ENCODE measurements around the gene PRAMEF12.
"Not testable (repeated sequence)": the region's sequence is repeated elsewhere in the genome, so short reads cannot be mapped to it uniquely, and the experiment has no call there.

The PRAMEF12 gene

DNA sequence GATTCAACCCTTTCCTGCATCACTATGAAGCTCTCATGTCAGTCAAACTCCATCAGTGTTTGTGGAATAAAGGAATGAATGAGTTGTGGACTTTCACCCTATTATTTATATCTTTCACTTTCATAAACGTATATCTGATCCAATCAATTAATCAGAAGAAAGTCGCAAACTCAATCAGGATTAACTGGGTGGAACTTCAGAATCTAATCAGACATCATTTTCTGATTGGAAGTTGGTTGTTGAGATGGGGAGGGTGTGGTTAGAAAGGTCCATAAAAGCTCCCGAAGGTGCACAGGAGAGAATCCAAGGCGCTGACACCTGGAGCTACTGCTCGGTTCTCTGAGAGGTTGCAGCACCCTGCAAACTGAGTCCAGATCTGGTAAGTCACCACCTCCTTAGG is at the start of gene PRAMEF12:
Gene PRAMEF12, plus strand, starts transcription at position 301 of the 400 bp plus-strand sequence. CDS start 1,130 bp downstream, outside the sequence.
- no peak for DNase-seq

DNA sequence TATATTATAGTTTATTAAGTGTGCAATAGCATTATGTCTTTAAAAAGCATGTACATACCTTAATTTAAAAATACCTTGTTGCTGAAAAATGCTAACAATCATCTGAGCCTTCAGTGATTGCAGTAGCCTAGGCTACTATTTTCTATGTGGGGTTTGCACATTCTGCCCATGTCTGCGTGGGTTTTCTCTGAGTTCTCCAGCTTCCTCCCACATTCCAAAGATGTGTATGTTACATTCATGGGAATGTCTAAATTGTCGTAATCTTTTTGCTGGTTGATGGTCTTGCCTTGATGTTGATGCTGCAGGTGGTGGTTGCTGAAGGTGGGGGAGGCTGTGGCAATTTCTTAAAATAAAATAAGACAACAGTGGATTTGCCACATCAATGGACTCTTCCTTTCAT is 45.1 kb upstream of the PRAMEF12 start:
- no peak for DNase-seq

DNA sequence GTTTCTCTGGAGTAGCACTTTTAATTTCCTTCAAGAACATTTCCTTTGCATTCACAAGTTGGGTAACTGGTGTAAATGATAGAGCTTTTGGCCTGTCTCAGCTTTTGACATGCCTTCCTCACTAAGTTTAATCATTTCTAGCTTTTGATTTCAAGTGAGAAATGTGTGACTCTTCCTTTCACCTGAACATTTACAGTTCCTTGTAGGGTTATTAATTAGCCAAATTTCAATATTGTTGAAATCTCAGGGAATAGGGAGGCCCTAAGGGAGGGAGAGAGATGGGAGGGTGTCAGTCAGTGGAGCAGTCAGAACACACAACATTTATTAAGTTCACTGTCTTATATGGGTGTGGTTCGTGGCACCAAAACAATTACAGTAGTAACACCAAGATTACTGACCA is 43.4 kb upstream of the PRAMEF12 start:
- no peak for DNase-seq

DNA sequence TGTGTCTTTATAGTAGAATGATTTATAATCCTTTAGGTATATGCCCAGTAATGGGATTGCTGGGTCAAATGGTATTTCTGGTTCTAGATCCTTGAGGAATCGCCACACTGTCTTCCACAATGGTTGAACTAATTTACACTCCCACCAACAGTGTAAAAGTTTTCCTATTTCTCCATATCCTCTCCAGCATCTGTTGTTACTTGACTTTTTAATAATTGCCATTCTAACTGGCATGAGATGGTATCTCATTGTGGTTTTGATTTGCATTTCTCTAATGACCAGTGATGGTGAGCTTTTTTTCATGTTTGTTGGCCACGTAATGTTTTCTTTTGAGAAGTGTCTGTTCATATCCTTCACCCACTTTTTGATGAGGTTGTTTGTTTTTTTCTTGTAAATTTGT is 42.5 kb upstream of the PRAMEF12 start:
- not testable (repeated sequence) for DNase-seq

DNA sequence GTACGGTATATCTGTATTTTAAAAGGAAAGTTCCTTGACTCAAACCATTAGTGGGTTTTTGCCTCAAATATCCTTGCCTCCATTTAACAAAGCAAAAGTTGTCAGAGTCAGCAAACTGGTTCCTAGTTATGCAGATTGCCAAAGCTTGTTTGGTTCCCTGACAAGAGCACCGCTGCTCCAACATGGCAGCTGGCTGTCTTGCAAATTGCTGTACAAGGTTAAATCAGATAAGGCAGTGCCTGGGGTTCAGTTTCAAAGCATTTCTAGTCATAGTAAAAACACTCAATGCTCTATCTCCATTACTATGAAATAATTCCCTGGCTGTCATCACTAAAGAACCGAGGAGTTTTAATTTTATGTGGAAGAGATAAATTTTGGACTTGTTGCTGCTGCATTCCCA is 38.9 kb upstream of the PRAMEF12 start:
- no peak for DNase-seq

DNA sequence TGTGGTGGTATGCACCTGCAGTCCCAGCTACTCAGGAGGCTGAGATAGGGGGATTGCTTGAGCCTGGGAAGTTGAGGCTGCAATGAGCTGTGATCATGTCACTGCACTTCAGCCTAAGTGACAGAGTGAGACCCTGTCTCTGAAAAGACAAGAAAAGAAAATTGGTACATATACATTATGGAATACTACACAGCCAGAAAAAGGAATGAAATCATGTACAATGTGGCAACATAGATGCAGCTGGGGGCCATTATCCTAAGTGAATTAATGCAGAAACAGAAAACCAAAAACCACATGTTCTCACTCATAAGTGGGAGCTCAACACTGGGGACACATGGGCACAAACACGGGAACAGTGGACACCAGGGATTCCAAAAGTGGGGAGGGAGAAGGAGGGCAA is 34.6 kb upstream of the PRAMEF12 start:
- no peak for DNase-seq

DNA sequence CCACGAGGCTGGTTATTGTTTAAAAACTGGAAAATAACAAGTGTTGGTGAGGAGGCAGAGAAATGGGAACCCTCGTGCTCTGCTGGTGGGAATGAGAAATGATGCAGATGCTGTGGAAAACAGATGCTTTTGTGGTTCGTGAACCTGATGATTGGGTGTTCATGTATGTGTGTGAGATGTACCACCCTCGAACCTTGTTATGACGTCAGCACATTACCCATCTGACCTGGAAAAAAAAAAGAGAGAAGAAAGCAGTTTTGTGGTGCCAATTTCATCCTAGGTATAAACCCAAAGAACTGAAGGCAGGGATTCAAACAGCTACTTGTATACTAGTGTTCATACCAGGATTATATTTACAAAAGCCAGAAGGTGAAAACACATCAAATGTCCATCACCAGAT is 33.9 kb upstream of the PRAMEF12 start:
- DNase-seq: no peak

DNA sequence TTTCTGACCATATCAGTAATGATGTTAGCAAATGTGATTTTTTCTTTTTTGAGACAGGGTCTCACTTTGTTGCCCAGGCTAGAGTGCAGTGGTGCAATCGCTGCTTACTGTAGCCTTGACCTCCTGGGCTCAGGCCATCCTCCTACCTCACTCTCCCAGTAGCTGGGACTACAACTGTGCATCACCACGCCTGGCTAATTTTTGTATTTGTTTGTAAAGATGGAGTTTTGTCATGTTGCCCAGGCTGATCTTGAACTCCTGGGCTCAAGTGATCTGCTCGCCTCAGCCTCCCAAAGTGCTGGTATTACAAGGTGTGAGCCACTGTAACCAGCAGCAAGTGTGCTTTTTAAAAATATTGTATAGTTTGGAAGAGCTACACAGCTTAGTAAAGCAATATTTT is 31.6 kb upstream of the PRAMEF12 start:
- no peak for DNase-seq

DNA sequence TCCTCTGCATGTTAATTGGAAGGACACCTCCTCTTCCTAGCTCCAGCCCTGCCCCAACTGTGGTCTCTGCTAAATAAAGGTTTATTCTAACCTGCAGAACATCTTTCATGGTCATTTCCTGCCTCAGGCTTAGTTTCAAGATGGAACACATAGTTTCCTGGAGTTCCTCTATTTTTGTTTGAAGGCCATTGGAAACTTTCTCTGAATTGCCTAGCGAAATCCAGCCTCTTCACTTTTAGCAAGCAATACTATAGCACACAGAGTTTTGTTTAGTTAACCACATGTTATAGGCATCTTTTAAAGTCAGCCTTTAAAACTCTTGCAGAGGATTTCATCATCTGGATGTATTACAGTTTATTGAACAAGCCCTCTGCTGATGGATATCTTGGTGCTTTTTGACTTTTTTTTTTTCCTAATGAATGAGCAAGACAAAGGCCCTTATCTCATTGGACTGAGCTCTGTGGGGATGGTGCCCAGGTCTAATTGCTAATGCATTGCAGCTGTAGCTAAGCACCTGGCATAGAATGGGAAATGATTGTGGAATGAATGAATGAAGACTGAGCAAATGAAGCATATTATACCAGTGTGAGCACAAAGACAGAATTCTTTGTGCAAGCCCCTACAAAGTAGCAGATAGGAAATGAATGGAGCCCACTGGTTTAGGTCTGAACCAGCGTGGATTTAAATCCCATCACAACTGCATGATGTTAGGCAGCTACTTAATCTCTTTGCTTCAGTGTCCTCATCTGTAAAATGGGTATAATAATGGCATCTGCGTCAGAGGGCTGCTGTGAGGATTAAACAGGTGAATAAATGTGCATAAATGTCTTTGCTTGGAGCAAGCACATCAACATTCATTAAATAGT is 28.2 kb upstream of the PRAMEF12 start:
- no peak for DNase-seq

DNA sequence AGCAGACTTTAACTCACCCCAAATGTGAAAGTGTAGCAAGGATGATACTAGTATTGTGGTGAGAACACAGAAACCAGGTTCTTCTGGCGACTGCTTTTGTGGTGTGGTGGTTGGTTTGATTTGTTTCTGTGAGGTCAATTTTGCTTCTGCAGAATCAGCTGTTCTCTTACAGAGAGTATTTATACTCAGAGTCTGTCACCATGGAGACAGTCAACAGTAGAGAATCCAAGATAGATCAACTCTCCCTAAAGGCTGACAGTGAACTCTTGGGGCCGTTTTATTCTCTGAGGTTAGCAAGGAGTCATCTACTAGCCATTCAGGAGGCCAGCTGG is 27.6 kb upstream of the PRAMEF12 start, which contains the start of gene CFAP107:
Gene CFAP107, plus strand, starts transcription at position 209 of the 332 bp plus-strand sequence. CDS start 231 bp downstream, outside the sequence.
- DNase-seq: no peak

DNA sequence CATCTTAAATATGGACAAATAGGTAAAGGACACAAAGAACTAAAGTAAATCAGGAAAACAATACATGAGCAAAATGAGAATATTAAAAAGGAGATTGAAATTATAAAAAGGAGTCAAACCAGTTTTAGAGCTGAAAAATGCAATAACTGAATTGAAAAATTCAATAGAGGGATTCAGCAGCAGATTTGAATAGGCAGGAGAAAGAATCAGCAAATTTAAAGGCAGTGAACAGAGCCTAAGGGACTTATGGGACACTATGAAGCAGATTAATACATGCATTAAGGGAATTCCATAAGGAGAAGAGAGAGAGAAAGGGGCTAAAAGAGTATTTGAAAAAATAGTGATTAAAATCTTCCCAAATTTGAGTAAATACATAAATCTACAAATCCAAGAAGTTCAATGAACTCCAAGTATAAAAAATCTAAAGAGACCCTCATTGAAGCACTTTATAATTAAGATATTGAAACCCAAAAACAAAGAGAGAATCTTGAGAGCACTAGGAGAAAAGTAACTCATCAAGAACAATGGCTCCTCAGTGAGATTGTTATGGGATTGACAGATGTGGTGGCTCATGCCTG is 24.7 kb upstream of the PRAMEF12 start:
- DNase-seq: no peak

DNA sequence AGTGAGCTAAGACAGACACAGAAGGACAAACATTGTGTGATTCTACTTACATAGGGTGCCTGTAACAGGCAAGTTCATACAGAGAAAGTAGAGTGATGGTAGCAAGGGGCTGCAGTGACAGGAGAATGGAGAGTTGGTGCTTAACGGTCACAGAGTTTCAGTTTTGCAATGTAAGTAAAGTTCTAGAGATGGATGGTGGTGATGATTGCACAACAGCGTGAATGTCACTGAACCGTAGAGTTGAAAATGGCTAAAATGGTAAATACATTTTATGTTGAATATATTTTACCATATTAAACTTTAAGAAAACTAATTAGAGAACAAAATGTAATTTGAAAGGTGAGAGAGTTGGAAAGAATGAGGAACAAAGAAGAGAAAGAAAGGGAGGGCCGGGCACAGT is 18.8 kb upstream of the PRAMEF12 start:
- no peak for DNase-seq

DNA sequence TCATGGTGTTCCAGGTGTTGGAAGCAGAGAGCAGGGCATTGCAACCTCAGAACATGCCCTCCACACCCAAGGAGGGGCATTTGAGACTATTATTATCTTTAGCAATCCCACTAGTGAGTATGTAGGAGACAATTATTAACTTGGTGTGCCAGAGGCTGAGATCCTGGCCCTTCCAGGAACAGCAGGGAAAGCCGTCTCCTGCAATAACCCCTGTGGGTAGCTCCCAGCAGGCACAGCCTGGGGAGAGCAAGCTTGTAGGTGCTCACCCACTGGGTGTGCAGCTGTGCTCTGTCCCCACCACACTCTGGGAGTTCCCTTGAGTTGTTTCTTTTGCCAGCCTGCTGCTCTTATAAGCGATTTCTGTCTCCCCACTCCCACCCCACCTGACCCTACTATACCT is 17.3 kb upstream of the PRAMEF12 start:
- DNase-seq: no peak

DNA sequence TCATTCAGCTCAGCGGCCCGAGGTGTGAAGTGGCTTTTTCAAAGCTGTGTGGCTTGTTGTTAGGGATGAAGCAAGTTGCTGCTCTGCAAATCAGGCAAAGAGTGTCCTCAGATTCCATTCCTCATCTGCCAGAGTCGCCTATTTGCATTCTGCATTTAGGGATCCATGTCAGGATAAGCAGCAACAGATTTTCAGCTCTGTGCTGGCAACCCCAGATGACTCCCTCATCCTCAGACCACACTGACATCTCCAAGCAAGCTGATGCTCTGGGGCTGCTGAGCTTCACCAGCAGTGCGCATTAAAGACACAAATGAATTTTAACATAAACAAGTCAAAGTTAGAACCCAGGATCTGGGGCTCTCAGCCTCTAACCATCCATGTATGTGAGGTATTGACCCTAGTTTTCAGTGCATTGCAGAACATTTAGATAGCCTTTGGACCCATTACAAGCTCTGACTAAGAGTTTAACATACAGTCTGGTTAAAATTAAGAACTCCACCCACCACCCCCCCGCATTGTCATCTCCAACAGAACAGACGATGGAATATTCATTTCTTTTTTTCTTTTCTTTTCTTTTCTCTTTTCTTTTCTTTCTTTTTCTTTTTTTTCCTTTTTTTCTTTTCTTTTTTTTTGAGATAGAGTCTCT is 16.6 kb upstream of the PRAMEF12 start:
- DNase-seq: no peak

DNA sequence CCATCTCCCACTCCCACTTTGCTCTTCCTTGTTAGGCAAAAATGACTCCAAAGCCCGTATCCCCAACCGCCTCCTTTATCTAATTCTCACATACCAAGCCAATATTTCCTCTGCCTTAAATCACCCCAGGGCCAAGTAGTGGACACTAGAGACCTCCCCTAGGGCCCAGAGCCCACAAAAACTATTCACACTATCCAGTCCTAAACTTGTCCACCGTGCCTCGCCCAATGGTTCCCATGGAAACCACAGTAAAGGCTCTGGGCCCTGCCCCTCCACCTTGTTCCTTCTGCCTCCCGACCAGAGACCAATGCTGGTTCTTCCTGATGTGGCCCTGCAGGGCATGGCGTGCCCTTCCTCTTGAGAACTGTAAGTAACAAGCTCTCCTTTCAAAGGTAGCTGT is 15.7 kb upstream of the PRAMEF12 start:
- DNase-seq: no peak

DNA sequence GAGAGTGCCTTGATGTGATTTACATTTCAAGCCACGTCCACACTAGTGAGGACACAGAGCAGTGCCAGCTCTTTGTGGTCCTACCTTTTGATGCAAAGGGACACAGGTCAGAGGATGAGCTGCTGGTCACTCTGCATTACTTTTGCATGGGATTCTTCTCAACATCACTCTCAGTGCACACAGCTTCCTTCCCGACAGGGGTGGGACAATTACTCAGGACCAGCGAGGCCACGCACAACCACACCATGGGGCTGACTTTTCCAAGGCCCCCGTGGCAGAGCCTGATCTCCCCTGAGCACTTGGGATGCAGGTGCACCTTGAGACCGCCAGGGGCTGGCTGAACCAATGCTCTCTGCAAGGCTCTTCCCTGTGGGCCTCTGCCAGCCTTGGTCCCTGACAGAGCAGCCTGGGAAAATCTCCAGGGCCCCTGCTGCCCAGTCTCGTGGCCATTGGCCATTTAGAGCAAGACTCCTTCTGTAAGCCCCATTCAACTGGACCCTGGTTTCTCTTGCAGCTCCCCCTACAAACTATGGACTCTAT is 13.2 kb upstream of the PRAMEF12 start:
- no peak for DNase-seq

DNA sequence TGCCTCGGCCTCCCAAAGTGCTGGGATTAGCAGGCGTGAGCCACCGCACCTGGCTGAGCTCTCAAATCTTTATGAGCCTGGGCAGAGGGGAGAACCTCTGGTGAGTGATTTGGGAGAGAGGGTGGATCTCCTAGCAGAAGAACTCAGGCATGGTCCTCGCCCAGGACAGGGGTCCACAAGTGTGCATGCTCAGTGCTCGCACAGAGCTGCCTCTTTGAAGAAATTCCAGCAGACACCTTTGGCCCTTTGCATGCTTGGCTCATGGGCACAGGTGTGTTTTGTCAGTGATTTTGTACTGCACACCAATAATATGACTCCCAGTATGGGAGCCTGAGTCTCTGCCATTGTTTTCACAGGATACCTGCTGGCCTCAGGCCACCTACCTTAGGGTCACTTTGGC is 11.8 kb upstream of the PRAMEF12 start:
- no peak for DNase-seq

DNA sequence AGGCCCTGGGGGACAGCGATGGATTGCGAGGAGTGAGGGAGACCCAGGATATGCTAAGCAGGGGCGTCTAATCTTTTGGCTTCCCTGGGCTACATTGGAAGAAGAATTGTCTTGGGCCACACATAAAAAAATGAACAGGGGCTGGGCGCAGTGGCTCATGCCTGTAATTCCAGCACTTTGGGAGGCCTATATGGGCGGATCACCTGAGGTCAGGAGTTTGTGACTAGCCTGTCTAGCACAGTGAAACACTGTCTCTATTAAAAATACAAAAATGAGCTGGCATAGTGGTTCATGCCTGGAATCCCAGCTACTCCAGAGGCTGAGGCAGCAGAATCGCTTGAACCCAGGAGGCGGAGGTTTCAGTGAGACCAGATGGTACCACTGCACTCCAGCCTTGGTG is 10.8 kb upstream of the PRAMEF12 start:
- no peak for DNase-seq

DNA sequence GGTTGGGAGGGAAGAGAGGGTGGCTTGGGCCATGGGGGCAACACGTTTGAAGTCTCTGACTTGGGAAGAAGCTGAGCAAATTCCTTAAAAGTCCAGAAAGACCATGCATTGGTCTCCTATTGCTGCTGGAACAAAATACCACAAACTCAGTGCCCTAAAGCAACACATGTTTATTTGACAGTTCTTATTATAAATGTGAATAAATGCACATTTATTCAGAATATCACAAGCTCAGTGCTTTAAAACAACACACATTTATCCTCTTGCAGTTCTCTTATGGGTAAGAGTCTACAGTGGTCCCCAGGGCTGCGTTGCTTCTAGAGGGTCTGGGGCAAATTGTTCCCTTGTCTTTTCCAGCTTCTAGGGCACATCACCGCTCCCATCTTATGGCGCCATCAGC is 10.1 kb upstream of the PRAMEF12 start:
- no peak for DNase-seq

DNA sequence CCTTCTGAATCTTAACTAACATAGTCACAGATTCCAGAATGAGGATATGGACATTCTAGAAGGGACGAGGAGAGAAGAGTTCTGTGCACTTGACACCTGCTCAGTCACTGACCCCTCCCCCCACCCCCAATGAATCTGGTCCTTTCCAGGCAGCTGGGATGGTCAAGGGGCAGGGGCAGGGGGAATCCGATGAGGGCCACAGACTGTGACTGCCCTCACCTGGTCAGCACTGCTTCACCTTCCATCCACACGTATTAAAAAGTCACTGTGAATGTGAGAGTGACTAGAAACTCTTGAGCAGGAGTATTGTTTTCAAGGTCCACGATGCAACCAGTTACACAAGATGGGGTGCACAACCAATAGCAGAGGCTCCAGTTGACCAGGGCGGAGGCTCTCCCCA is 9.5 kb upstream of the PRAMEF12 start:
- DNase-seq: no peak

DNA sequence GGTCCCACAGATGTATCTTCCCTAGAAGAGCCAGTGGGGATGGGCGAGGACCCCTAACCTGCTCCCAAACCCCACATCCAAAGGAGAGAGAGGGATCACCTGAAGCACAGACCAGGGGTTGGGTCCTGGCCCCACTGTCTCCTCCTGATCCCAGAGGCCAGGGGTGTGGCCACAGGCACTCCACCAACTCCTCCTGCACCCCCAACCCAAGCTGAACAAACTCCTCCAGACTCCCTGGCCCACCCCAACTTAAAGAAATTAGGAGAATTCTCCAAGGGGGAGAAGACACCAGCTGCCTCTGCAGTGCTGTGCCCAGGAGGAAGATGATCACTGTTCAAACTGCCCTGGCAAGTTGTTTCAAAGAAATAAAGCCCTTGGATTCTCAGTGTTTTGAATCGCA is 4.5 kb upstream of the PRAMEF12 start:
- DNase-seq: no peak

DNA sequence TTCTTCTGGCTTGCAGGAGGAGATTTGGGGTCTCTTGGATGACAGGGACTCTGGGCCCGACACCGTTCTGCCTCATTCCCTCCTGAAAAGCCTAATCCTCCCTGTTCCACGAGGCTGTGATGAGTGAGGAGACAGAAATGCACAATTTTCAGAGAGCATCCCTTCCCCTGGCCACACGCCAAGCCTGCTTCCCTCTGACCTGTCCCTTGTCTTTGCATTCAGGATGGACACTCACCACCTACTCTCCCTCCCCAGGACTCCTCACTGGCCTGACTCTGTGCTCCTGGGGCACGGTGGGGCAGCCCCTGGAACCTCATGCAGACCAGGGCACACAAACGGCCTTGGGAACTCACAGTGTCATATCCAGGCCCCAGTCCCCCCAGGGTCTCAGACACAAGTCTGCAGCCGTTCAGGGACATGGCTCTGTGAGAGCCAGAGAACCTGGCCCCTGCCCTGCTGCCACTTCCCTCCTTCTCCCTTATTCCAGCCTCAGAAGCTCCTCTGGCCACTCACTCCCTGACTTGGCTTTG is 3.5 kb upstream of the PRAMEF12 start:
- DNase-seq: no peak

DNA sequence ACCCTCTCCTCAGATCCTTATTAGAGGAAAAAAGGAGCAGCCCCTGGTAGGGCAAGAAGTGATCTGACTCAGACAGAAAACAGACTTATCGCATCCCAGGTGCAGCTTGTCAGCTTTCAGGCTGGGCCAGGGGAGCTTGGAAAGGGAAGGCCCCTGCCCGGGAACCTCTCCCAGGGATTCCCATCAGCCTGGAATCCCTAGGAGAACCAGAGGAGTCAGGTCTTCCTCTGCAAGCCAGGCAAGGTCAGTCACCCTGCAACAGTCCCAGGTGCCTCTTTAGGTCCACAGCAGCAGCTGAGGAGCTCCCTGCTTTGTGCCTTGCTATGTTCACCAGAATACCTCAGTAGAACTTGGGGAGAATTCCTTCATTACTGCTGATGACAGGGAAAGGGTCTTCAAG is 2.9 kb upstream of the PRAMEF12 start:
- DNase-seq: no peak

DNA sequence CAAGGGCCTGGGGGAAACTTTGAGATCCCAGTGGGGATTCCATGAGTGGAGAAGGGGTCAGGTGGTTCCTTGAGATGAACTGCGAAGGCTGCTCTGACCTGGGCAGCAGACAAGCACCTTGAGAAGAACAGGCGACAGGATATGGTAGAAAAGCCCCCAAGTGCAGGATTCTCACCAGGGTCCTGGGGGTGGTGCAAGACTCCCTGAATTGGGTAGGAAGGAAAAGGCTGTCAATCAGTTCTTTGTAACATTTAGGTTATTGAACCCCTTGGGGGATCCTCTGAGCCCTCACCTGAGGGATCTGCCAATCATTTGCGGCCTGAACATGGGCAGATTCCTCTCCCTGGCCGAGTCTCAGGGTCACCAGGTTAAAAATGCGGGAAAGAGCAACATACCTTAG is 2.4 kb upstream of the PRAMEF12 start:
- DNase-seq: no peak

All from cortex of kidney (tissue), 1 donor.